ENCODE measurements around the gene STAB2.

STAB2 gene

GRCh38 chr12:103676893-103677292 lies 89.8 kb downstream of the STAB2 start:
- no peak overlapping the region for H3K4me3 ChIP-seq (ENCODE audit: low read depth, low read length, poor library complexity, severe bottlenecking)
- TF ChIP-seq EZH2 (IDR thresholded peaks at IDR 0.05; ENCODE audit: borderline replicate concordance, low read length) = no peak
- TF ChIP-seq CTCF (IDR thresholded peaks at IDR 0.05; ENCODE audit: low read length) = no peak
- no peak overlapping the region for H3K27ac ChIP-seq (ENCODE audit: low read depth, low read length, poor library complexity, severe bottlenecking)

GRCh38 chr12:103677341-103677740 lies 90.3 kb downstream of the STAB2 start:
- TF ChIP-seq CTCF (IDR thresholded peaks at IDR 0.05; ENCODE audit: low read length) = no peak
- TF ChIP-seq EZH2 (IDR thresholded peaks at IDR 0.05; ENCODE audit: borderline replicate concordance, low read length) = no peak
- H3K9me2 ChIP-seq (ENCODE audit: low read depth, low read length) = no peaks in the 10 kb centered on the region

More at GRCh38 chr12:103676893-103677292, 89.8 kb downstream of the STAB2 start:
- no peak overlapping the region for H3K9ac ChIP-seq (ENCODE audit: low read length)
- H3F3A ChIP-seq (ENCODE audit: insufficient read depth, low read length) = no peaks in the 10 kb centered on the region
- no peaks in the 10 kb centered on the region for H3K4me1 ChIP-seq (ENCODE audit: insufficient read depth, low read length, severe bottlenecking)
- no peaks in the 10 kb centered on the region for H3K36me3 ChIP-seq (ENCODE audit: insufficient read depth, low read length)
- no peaks in the 10 kb centered on the region for H3K9me2 ChIP-seq (ENCODE audit: low read depth, low read length)
- no peaks in the 10 kb centered on the region for H4K20me1 ChIP-seq (ENCODE audit: insufficient read depth, low read length)
- H3K79me2 ChIP-seq (ENCODE audit: insufficient read depth, low read length) = no peaks in the 10 kb centered on the region
- H3K9me3 ChIP-seq (ENCODE audit: low read length) = no peaks in the 10 kb centered on the region
- no peaks in the 10 kb centered on the region for H3K27me3 ChIP-seq (ENCODE audit: insufficient read depth, low read length)
- H2AFZ ChIP-seq (ENCODE audit: low read length) = no peak overlapping the region
- H3K4me2 ChIP-seq (ENCODE audit: low read length) = no peak overlapping the region

GRCh38 chr12:103677905-103678304 lies 90.8 kb downstream of the STAB2 start:
- TF ChIP-seq CTCF (IDR thresholded peaks at IDR 0.05; ENCODE audit: low read length) (no peak), EZH2 (IDR thresholded peaks at IDR 0.05; ENCODE audit: borderline replicate concordance, low read length) (no peak)
- Histone ChIP-seq H3K4me1 (ENCODE audit: insufficient read depth, low read length, severe bottlenecking) (no peaks in the 10 kb centered on the region), H3K9ac (ENCODE audit: low read length) (no peak overlapping the region), H3K9me2 (ENCODE audit: low read depth, low read length) (no peaks in the 10 kb centered on the region), H3K27me3 (ENCODE audit: insufficient read depth, low read length) (no peaks in the 10 kb centered on the region), H3K4me3 (ENCODE audit: low read depth, low read length, poor library complexity, severe bottlenecking) (no peak overlapping the region), H3F3A (ENCODE audit: insufficient read depth, low read length) (no peaks in the 10 kb centered on the region), H3K9me3 (ENCODE audit: low read length) (no peaks in the 10 kb centered on the region), H3K36me3 (ENCODE audit: insufficient read depth, low read length) (no peaks in the 10 kb centered on the region), H4K20me1 (ENCODE audit: insufficient read depth, low read length) (no peaks in the 10 kb centered on the region), H2AFZ (ENCODE audit: low read length) (no peak overlapping the region), H3K79me2 (ENCODE audit: insufficient read depth, low read length) (no peaks in the 10 kb centered on the region), H3K27ac (ENCODE audit: low read depth, low read length, poor library complexity, severe bottlenecking) (no peak overlapping the region), H3K4me2 (ENCODE audit: low read length) (no peak overlapping the region)

More at GRCh38 chr12:103677341-103677740, 90.3 kb downstream of the STAB2 start:
- H3K36me3 ChIP-seq (ENCODE audit: insufficient read depth, low read length) = no peaks in the 10 kb centered on the region
- no peaks in the 10 kb centered on the region for H3K9me3 ChIP-seq (ENCODE audit: low read length)
- no peaks in the 10 kb centered on the region for H3K79me2 ChIP-seq (ENCODE audit: insufficient read depth, low read length)
- H4K20me1 ChIP-seq (ENCODE audit: insufficient read depth, low read length) = no peaks in the 10 kb centered on the region
- H3K4me2 ChIP-seq (ENCODE audit: low read length) = no peak overlapping the region
- no peaks in the 10 kb centered on the region for H3K27me3 ChIP-seq (ENCODE audit: insufficient read depth, low read length)
- no peaks in the 10 kb centered on the region for H3K4me1 ChIP-seq (ENCODE audit: insufficient read depth, low read length, severe bottlenecking)
- no peak overlapping the region for H3K4me3 ChIP-seq (ENCODE audit: low read depth, low read length, poor library complexity, severe bottlenecking)
- no peak overlapping the region for H3K9ac ChIP-seq (ENCODE audit: low read length)
- H3K27ac ChIP-seq (ENCODE audit: low read depth, low read length, poor library complexity, severe bottlenecking) = no peak overlapping the region
- no peaks in the 10 kb centered on the region for H3F3A ChIP-seq (ENCODE audit: insufficient read depth, low read length)
- no peak overlapping the region for H2AFZ ChIP-seq (ENCODE audit: low read length)
